HG03045 (cell line): ENCODE data around the gene CCSER1.

ENCODE experiments used
- ATAC-seq: cut with Tn5 transposase; IDR thresholded peaks from one replicate; pipeline ENCODE4 v1.9.1; 2021; ENCODE audit warnings: mild to moderate bottlenecking, moderate library complexity; ENCODE audit not compliant: unreplicated experiment

The CCSER1 gene

DNA sequence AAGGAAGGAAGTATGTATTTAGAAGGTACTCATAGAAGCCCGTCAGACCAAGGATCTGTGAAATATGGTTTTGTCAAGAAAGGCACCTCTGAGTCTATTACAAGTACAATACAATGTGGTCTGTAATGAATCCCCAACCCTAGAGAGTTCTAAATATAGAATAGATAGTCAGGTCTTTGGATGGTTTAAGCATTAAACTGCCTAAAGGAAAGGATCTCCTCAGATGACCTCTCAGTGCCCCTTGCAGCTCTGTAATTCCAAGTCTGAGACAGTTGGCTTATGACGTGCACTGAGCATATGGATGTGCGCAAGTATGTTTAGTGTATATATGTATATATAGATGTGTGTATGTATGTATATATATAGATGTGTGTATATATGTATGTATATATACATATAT is 62.0 kb downstream of the CCSER1 start:
- ATAC-seq = no peak

DNA sequence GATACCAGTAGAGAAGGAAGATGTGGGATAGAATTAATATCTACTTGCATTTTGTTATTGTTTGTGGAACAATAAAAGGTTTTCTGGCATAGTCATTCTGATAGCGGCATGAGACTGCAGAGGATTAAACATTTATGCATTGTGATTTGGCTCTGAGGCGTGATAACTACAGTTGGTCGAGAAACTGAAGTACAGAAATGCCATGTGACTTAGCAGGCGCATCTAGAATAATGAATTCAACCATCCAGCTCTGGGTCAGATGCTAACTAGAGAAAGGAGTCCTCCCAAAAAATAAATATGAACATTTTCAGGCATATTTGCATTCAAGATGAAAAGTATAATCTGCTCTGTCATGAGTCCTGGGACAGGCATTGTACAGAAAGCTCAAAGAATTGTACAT is 62.8 kb downstream of the CCSER1 start:
- ATAC-seq = no peak

GRCh38 chr4:90190525-90190924 is 63.3 kb downstream of the CCSER1 start:
- no peak for ATAC-seq

DNA sequence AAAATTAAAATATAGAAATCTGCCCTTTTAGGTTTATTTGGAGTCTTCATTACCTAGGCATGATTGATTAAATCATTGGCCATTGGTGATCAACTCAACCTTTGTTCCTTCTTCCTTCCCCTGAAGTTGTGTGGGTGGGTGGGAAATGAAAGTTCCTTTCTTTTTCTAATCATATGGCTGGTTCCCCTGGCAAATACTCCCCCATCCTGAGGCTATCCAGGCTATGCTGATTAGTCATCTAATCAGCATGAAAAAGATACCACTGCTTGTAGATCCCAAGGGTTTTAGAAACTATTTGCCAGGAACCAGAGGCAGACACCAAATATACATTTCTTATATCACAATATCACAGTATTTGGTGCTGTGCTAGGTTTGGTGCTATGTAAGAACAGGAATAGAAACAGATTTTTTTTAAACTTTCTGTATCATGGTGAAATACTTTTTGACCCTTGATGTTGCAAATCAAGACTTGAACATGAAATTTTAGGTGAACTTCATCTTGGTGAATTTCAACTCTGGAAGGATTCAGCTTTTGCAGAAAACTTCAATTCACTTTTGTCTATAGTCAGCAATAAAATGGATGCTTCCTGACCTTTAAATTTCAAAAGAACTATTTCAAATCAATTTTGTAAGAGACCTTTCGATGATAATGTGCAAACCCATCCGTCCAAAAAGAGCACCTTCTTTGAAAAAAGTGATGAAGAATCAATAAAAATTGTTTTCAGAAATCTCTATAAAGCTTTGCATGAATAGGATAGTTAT is 71.1 kb downstream of the CCSER1 start:
- ATAC-seq = no peak

GRCh38 chr4:90207887-90208454 is 80.8 kb downstream of the CCSER1 start:
- no peak for ATAC-seq

DNA sequence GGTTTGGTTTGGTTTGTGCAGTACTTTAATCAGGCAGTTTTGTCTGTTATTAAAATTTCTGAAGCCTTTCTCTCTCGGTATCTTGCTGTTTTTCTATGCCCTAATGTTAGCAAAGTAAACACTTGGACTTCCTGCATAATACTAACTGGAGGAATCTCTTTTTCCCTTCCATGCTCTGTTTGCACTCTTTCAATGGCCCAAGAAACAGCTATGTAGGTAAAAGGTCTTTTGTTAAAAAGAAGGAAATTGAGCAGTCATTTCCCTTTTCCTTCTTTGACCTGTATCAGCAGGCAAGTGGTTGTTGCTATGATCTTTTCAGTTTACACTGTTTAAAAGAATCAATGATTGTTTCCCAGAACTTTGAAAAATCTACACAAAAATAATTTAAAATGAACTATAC is 82.7 kb downstream of the CCSER1 start:
- ATAC-seq = no peak

- ATAC-seq = no peak
These were observed 84.0 kb downstream of the CCSER1 start for GRCh38 chr4:90211174-90211573.

DNA sequence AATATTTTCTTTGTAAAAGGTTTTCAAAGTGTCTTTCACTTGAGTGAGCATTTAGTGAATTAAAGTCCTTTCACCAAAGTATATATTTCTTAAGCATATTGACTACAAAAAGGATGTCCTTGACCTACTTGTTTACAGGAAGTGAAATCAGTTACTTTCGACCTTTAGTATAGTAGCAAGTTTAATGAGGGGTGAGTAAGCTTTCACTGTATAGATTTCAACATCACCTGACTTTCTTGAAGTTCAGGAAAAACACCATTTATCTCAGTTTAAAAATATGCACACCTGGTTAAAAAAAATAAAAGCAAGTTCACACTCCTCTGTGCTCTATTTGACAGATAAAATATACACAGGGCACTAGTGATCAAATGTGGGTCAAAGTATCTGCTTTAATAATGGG is 88.1 kb downstream of the CCSER1 start:
- no peak for ATAC-seq

GRCh38 chr4:90219822-90220221 is 92.6 kb downstream of the CCSER1 start:
- ATAC-seq = no peak

DNA sequence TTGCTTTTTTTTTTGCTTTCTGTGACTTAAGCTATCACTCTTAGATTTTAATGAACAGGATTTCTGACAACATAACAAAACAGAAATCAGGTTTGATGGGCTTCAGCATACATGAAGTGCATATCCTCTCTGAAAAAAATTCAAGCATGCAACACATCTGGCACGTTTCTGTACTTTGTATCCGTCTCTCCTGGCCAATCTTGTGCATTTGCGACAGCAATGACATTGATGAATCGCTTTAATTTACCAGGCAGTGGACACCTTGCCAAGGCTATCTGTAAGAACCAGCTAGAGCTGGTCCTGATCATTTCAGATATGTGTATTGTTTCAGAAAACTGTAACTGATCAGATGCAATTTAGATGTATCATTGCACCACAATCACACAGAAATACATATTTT is 93.3 kb downstream of the CCSER1 start:
- ATAC-seq = no peak

DNA sequence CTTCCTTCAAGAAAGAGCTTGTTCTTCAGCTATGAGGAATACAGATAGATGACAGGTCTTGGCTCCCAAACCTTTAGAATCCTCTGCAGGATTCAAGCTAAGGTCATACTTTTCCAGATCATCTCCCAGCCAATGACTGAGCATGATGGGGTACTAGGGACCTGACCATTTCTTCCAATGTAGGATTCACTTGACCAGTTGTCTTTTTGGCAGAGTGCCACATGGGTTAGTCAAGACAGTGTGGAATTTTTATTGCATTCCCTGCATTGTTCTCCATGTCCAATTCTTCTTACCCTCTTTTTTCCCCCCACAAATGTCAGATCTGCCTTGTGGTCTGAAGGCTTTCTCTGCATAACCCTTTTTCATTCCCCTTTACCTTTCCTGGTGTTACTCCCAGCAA is 99.5 kb downstream of the CCSER1 start:
- no peak for ATAC-seq

DNA sequence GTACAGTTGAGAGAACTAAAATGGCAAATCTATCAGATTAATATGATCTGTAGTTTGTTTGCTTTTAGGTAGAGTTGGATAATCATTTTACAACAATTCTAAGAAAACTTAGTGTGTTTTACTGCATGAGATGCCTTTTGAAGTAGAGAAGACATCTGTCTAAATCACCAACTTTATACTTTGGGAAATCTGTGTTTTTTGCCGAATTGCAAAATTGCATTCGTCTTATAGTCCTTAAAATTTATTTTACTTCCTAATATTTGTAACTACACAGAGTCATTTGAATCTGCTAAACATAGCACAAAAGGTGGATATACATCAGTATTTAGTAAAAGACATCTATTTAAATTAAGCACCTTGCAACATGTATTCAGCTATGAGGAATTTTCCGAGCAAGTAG is 100.0 kb downstream of the CCSER1 start:
- no peak for ATAC-seq

GRCh38 chr4:90234916-90235547 is 107.8 kb downstream of the CCSER1 start:
- ATAC-seq = no peak

DNA sequence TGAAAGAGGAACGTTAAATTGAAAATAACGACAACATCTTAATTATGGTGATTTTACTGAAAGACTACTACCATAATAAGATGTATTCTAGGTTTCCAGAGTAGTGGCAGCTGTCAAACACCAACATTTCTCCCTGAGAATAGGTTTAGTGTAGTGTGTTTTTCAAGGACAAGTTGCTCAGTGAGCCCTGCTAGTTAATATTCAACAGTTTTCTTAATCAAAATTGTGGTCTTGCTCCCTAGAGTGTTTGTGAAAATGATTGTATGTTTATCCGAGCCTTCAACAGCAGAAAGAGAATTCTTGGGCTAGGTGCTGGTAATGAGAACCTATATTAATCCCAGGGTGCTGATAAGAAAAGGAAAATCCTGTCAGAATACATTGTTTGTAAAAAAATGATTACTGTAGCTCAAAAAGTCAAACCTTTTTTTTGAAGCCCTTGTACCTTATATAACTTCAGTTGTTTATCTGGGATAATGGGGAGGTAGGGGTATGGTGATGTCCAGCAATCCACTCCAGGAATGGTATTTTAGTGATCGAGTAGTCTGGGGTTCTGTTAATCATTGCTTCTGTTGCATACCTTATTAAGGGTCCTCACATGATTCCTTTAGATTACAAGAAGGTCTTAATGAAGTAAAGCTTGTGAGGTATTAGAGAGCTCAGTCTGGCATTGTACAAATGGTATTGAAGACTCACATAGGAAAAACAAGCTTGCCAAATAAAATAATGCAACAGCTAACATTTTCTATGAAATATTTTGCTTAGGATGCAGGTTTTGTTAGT is 110.7 kb downstream of the CCSER1 start:
- ATAC-seq = no peak

DNA sequence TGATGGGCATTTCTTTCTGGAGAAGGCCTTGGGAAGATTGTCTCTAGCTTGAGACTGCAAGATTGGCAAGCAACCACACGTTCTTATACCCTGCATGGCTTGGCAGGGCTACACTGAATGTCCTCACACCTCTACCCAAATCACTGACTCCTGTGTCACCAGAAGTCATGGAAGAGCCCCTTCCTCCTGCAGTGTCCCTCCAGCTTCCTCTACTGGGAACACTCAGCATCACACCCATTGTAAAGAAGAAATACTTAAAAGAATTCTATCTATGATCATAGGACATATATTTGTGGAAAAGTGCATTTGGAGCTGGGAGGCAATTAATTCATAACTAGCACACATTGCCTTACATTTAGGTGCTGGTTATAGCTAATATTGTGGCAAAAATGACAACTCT is 113.1 kb downstream of the CCSER1 start:
- no peak for ATAC-seq

DNA sequence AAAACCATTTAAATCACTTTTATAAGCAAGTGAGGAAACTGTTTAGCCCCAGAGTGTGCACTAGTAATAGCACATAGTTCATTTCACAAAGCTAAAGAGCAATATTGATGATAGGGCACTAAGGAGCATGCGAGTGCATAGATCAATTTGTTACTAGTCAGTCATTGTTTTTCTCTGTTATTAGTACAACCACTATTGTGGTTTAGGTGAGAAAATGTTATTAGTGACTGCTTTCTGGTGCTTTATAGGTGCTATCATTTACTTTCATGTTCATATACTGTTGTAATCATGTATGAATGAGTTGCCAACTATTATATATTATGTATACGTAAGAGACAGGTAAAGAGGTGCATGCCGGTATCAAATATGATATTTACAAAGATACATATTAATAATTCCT is 113.8 kb downstream of the CCSER1 start:
- no peak for ATAC-seq

DNA sequence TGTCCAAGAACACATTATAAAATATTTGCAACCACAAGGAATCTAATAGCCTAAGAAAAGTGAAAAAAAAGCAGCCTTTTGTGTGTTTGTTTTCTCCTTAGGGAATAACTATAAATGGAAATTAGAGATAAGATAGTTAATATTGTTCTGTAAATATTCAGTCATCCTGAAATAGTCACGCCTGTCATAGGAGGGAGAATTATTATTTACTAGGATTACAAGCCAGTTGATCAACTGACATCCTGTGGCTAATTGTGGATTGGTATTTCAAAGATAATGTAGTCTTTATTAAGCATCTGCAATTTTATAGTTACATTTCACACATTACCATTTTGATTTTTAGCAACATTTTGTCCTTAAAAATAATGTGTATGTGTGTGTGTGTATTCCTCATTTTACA is 118.6 kb downstream of the CCSER1 start:
- no peak for ATAC-seq

DNA sequence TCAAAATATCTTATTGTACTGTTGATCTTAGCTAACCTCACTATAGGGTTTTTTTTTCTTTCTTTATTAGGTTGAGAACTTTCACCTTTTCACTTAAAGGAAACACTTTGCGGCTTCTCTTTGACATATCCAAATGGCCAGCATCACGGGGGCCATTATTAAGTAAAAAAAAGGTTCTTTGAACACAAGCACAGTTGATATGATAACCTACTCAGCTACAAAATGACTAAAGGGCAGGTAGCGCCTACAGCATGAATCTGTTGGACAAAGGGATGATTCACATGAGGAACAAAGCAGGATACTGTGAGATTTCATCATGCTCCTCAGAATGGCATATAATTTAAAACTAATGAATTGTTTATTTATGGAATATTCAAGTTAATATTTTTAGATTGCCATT is 119.6 kb downstream of the CCSER1 start:
- ATAC-seq = no peak

GRCh38 chr4:90254357-90254756 is 127.2 kb downstream of the CCSER1 start:
- no peak for ATAC-seq

DNA sequence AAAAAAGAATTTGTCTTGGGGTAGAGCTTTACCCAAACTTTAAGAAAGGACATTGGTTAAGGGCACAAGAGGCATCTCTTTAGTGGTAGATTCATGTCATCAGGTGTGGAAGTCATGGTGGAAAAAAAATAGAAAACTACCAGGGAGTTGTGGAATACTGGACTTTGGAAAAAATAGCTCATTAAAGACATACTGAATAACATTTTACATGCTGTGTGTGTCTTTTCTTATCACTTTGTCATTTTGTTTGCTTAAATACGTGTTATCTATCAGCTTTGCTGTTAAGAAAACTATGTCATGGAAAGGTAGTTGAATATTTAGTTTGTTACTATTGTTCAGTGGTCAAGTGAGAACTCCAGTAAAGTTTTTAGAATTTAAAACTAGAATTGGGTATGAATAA is 147.0 kb downstream of the CCSER1 start:
- no peak for ATAC-seq

DNA sequence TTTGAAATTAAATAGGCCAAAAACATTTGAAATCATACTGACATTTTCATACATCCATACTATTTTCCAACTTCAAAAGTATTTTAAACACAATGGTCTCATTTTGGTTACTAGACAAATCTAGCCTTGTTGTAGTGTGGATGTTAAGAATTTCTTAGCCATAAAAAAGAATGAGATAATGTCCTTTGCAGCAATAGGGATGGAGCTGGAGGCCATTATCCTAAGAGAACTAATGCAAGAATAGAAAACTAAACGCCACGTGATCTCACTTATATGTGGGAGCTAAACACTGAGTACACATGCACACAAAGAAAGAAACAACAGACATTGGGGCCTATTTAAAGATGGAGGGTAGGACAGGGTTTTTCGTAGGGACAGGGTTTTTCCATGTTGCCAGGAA is 153.8 kb downstream of the CCSER1 start:
- no peak for ATAC-seq
